HCT116 (cell line): ENCODE results near the gene FAM50A. TPM values are rescaled to one million over a fixed set of nuclear protein-coding genes. Genes with fewer than 3 reads are reported as not detected.

Experiments used
- ATAC-seq: fragments of 200-7000 bp; cut with Tn5 transposase; 2 replicates; pipeline ENCODE4 v1.9.1; 2020; ENCODE audit warnings: mild to moderate bottlenecking, moderate library complexity
- BruUV-seq: library from RNA; stranded (reverse); fragments of 400-500 nt; replicated peaks from 2 replicates; lab custom pipeline; 2021; lab: Mats Ljungman, UMichigan
- CTCF ChIA-PET: fragments of 300-600 bp; sonication (Branson Sonifier 250); formaldehyde crosslinking; loops from one replicate; lab custom pipeline; 2021; ENCODE audit warnings: antibody characterized with exemption; lab: Charles Lee
- POLR2A ChIA-PET: fragments of 300-600, 350-600 bp; sonication (Branson Sonifier 250); formaldehyde crosslinking; loops from one replicate; lab custom pipeline; 2021; ENCODE audit warnings: antibody characterized with exemption; lab: Charles Lee
- RAD21 ChIA-PET, 2 experiments: fragments of 300-600 bp; sonication (Branson Sonifier 250); formaldehyde crosslinking; loops; one replicate each; lab custom pipeline; 2023; ENCODE audit warnings: low total read pairs in 2 of 2; ENCODE audit not compliant: uncharacterized antibody in 2 of 2, unreplicated experiment in 2 of 2, low non-redundant PET in 1 of 2; lab: Charles Lee
- DNase-seq: peaks from one replicate; pipeline ENCODE4 v3.0.0-alpha.2; 2010; ENCODE audit warnings: low read depth, low spot score
- H2AFZ ChIP-seq: fragments of 200-600 bp; shearing (Covaris generic), sonication (generic); 2 replicates; pipeline ENCODE4 v1.6.1; 2017; ENCODE audit warnings: low read depth, mixed run types, mixed read lengths, antibody characterized with exemption, low read length; ENCODE audit not compliant: poor library complexity, severe bottlenecking
- H3K27ac ChIP-seq: 2 replicates; pipeline ENCODE4 v1.5.1; 2012; ENCODE audit warnings: low read depth, low read length
- H3K27me3 ChIP-seq: fragments of 200-600 bp; sonication (generic); 2 replicates; pipeline ENCODE4 v1.6.1; 2016; ENCODE audit warnings: mixed run types, low read length, mixed read lengths; ENCODE audit not compliant: insufficient read depth
- H3K36me3 ChIP-seq, 2 experiments: fragments of 200-500 bp in 1 of 2; fragments of 200-600 bp in 1 of 2; sonication (Bioruptor generic) in 1 of 2; sonication (generic) in 1 of 2; 2 replicates each; pipeline versions ENCODE4 v1.5.1 to v1.6.1; 2014 to 2016; ENCODE audit warnings: low read length in 2 of 2, inconsistent platforms in 1 of 2, mixed read lengths in 1 of 2, mixed run types in 1 of 2; ENCODE audit not compliant: insufficient read depth in 2 of 2, control insufficient read depth in 1 of 2
- H3K4me1 ChIP-seq, 2 experiments: fragments of 200-600 bp in 1 of 2; sonication (generic) in 1 of 2; 2 replicates each; pipeline versions ENCODE4 v1.5.1 to v1.6.1; 2012 to 2017; ENCODE audit warnings: low read length in 2 of 2, inconsistent platforms in 1 of 2, mild to moderate bottlenecking in 1 of 2, mixed read lengths in 1 of 2, mixed run types in 1 of 2, moderate library complexity in 1 of 2; ENCODE audit not compliant: insufficient read depth in 2 of 2, control insufficient read depth in 1 of 2
- H3K4me2 ChIP-seq: fragments of 200-600 bp; sonication (generic); 2 replicates; pipeline ENCODE4 v1.6.1; 2017; ENCODE audit warnings: mixed run types, low read length, mixed read lengths
- H3K4me3 ChIP-seq, 2 experiments: fragments of 200-600 bp in 1 of 2; sonication (generic) in 1 of 2; replicated peaks in 1 of 2; 2 replicates each; pipeline ENCODE4 v1.5.1; 2011 to 2016; ENCODE audit warnings: low read length in 2 of 2, control low read depth in 1 of 2, low read depth in 1 of 2, mild to moderate bottlenecking in 1 of 2, mixed read lengths in 1 of 2, mixed run types in 1 of 2
- H3K79me2 ChIP-seq: fragments of 200-600 bp; sonication (generic); 2 replicates; pipeline ENCODE4 v1.6.1; 2017; ENCODE audit warnings: mild to moderate bottlenecking, mixed run types, low read length, moderate library complexity, mixed read lengths; ENCODE audit not compliant: insufficient read depth
- H3K9ac ChIP-seq: fragments of 200-600 bp; sonication (generic); 2 replicates; pipeline ENCODE4 v1.6.1; 2016; ENCODE audit warnings: low read length, mixed read lengths
- H3K9me2 ChIP-seq: fragments of 200-600 bp; sonication (generic), shearing (Covaris generic); 2 replicates; pipeline ENCODE4 v1.6.1; 2017; ENCODE audit warnings: mixed run types, mild to moderate bottlenecking, moderate library complexity; ENCODE audit not compliant: insufficient read depth
- H3K9me3 ChIP-seq, 2 experiments: fragments of 200-500 bp in 1 of 2; fragments of 200-600 bp in 1 of 2; sonication (Bioruptor generic) in 1 of 2; sonication (generic) in 1 of 2; 2 replicates each; pipeline ENCODE4 v1.6.1; 2014 to 2017; ENCODE audit warnings: low read length in 2 of 2, mixed read lengths in 2 of 2, inconsistent platforms in 1 of 2, low read depth in 1 of 2, mild to moderate bottlenecking in 1 of 2, mixed run types in 1 of 2, moderate library complexity in 1 of 2; ENCODE audit not compliant: control insufficient read depth in 1 of 2, insufficient read depth in 1 of 2
- H4K20me1 ChIP-seq: fragments of 200-600 bp; sonication (generic), shearing (Covaris generic); 2 replicates; pipeline ENCODE4 v1.6.1; 2017; ENCODE audit warnings: mixed run types, mild to moderate bottlenecking, moderate library complexity; ENCODE audit not compliant: insufficient read depth
- CBX3 ChIP-seq: IDR thresholded peaks from 2 replicates; pipeline ENCODE4 v1.6.1; 2012; ENCODE audit warnings: low read depth
- EGR1 ChIP-seq: IDR thresholded peaks from 2 replicates; pipeline ENCODE4 v1.6.1; 2012; ENCODE audit warnings: low read depth
- ELF1 ChIP-seq: IDR thresholded peaks from 2 replicates; pipeline ENCODE4 v1.6.1; 2012; ENCODE audit warnings: low read depth, borderline replicate concordance
- EZH2 ChIP-seq: fragments of 200-600 bp; sonication (generic); IDR thresholded peaks from 2 replicates; pipeline ENCODE4 v1.6.1; 2017; ENCODE audit warnings: antibody characterized with exemption, mixed run types
- EZH2phosphoT487 ChIP-seq: fragments of 200-600 bp; IDR thresholded peaks from 2 replicates; pipeline ENCODE4 v1.6.1; 2018; ENCODE audit warnings: antibody characterized with exemption, borderline replicate concordance
- FOSL1 ChIP-seq: IDR thresholded peaks from 2 replicates; pipeline ENCODE4 v1.6.1; 2012; ENCODE audit warnings: low read depth
- JUND ChIP-seq: IDR thresholded peaks from 2 replicates; pipeline ENCODE4 v1.6.1; 2012
- POLR2A ChIP-seq: IDR thresholded peaks from 2 replicates; pipeline ENCODE4 v1.7.0; 2011; ENCODE audit warnings: borderline replicate concordance; ENCODE audit not compliant: insufficient read depth, insufficient read length; ENCODE audit errors: extremely low read depth
- POLR2AphosphoS5 ChIP-seq: IDR thresholded peaks from 2 replicates; pipeline ENCODE4 v1.6.1; 2011; ENCODE audit warnings: mild to moderate bottlenecking, low read depth, low read length, moderate library complexity
- RAD21 ChIP-seq: IDR thresholded peaks from 2 replicates; pipeline ENCODE4 v1.6.1; 2012; ENCODE audit warnings: low read depth, mild to moderate bottlenecking
- SIN3A ChIP-seq: IDR thresholded peaks from 2 replicates; pipeline ENCODE4 v1.6.1; 2012; ENCODE audit warnings: low read depth
- SRF ChIP-seq: IDR thresholded peaks from 2 replicates; pipeline ENCODE4 v1.6.1; 2012; ENCODE audit warnings: low read depth
- ZFX ChIP-seq: fragments of 450-650 bp; IDR thresholded peaks from 2 replicates; pipeline ENCODE4 v1.6.1; 2017
- intact Hi-C: fragments of 100-400 bp; cut with micrococcal nuclease; formaldehyde crosslinking; loops from 2 replicates; pipeline ENCODE4 v1.10.0; 2022
- total RNA-seq: library from RNA; stranded (reverse); gene quantifications from one replicate; pipeline ENCODE4 v1.2.1, GENCODE V29; 2021; ENCODE audit not compliant: unreplicated experiment
- TF ChIP-seq, protein P1 (sequence below): IDR thresholded peaks from 2 replicates; pipeline ENCODE4 v1.6.1; 2012

FAM50A gene
- total RNA-seq, 1 experiment from 2014 or later: 46.5 TPM

DNA sequence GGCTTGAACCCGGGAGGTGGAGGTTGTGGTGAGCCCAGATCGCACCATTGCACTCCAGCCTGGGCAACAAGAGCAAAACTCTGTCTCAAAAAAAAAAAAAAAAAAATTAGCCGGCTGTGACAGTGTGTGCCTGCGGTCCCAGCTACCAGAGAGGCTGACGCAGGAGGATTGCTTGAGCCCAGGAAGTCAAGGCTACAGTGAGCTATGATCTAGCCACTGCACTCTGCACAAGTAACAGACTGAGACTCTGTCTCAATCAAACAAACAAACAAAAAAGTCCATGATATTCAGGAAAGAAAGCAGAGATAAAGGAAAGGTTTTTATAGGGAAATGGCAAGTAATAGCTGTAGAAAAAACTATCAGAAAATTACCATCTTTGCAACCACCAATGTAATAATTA lies 37.3 kb downstream of the FAM50A start:
- CTCF ChIA-PET: no interaction called here

DNA sequence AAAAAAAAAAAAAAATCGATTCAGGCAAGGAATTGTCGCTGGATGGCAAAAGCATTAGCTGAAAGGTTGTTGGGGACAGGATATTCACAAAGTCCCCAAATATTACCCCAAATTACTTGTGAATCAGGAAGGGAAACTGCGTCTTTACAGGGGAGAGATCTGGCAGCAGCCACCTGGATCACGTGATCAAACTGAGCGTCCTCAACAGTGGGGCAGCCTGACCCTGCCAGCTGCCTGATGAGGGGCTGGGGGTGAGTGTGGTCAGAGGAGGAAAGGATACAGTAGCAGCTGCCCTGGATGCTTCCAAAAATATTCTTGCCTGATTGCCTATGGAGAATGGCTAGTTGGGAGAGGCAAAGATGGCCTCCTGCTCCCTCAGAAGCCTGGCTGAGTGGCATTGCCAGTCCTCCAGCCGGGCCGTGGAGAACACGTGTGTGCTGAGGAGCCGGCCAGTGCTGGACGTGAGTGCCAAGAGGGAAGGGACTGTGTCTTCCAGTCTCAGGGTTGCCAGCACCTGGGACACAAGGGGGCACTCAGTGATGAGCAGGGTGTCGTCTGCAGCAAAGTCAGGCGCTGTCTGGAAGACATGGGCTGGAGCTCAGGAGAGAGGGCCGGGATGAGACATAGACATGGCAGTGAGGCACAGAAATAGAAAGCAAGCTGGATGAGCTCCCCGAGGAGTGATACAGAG lies 38.1 kb downstream of the FAM50A start:
- Histone ChIP-seq H3K4me2 (no peak overlapping the region), H3K9me3 (no peaks in the 10 kb centered on the region), H3K79me2 (peaks cover 15% of the 10 kb centered on the region), H3K4me3 (no peak overlapping the region), H2AFZ (no peak overlapping the region), H3K9me2 (no peaks in the 10 kb centered on the region), H3K9ac (no peak overlapping the region), H3K36me3 (peaks cover 0 to 10% of the 10 kb centered on the region in 2 experiments; a peak in 1 of 4 replicates), H4K20me1 (no peaks in the 10 kb centered on the region), H3K4me1 (peaks cover 10 to 31% of the 10 kb centered on the region in 2 experiments), H3K27ac (no peak overlapping the region), H3K27me3 (no peaks in the 10 kb centered on the region)
- no TSS peak for BruUV-seq
- RAD21 ChIA-PET: no interaction called here
- DNase-seq (no peak), ATAC-seq (no peak)
- CTCF ChIA-PET: no interaction called here
- TF ChIP-seq SRF: no peak
- no peak for TF ChIP-seq EZH2phosphoT487
- TF ChIP-seq RAD21: no peak
- no peak for TF ChIP-seq JUND
- no peak for TF ChIP-seq ZFX
- TF ChIP-seq ELF1: no peak
- TF ChIP-seq, protein P1, sequence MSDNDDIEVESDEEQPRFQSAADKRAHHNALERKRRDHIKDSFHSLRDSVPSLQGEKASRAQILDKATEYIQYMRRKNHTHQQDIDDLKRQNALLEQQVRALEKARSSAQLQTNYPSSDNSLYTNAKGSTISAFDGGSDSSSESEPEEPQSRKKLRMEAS: no peak
- POLR2A ChIA-PET: interaction anchor here (0.9 to 1.4 kb wide), 2 partner anchors 8 to 10 kb away, joined by 3 to 4 read pairs; partner anchors contain the start of gene SLC10A3
- intact Hi-C loops: no loop called here

More for the DNA sequence above, 37.3 kb downstream of the FAM50A start:
- Histone ChIP-seq H3K27ac (no peak overlapping the region), H2AFZ (no peak overlapping the region), H3K27me3 (no peaks in the 10 kb centered on the region), H3K4me1 (peaks cover 10 to 27% of the 10 kb centered on the region in 2 experiments), H3K9me2 (no peaks in the 10 kb centered on the region), H3K9ac (no peak overlapping the region), H3K9me3 (no peaks in the 10 kb centered on the region), H3K36me3 (peaks cover 0 to 10% of the 10 kb centered on the region in 2 experiments; a peak in 1 of 4 replicates), H3K79me2 (peaks cover 15% of the 10 kb centered on the region), H3K4me3 (no peak overlapping the region), H3K4me2 (no peak overlapping the region), H4K20me1 (no peaks in the 10 kb centered on the region)
- ChIA-PET POLR2A (interaction anchor here (1.4 kb wide), 1 partner anchor 9 kb away, joined by 4 read pairs; the partner anchor contains the start of gene SLC10A3), RAD21 (no interaction called here)
- intact Hi-C loops: no loop called here
- DNase-seq (no peak), ATAC-seq (no peak)
- BruUV-seq: no TSS peak
- TF ChIP-seq EGR1 (no peak), SIN3A (no peak), ZFX (no peak), POLR2A (no peak), FOSL1 (no peak), CBX3 (no peak), RAD21 (no peak), POLR2AphosphoS5 (no peak), EZH2 (no peak)
